C4-2B (cell line): ENCODE results near the gene MARCHF11.

Experiments used
- H3K27ac ChIP-seq: fragments of 450-650 bp; 2 replicates; pipeline ENCODE4 v1.5.1; 2017
- ZFX ChIP-seq: fragments of 450-650 bp; IDR thresholded peaks from 2 replicates; pipeline ENCODE4 v1.6.1; 2017
- TF ChIP-seq, protein P1 (sequence below): fragments of 450-650 bp; conservative IDR thresholded peaks from 2 replicates; pipeline ENCODE4 v1.5.1; 2017; ENCODE audit warnings: mild to moderate bottlenecking

MARCHF11 gene

GRCh38 chr5:16074358-16074757 lies 105.2 kb downstream of the MARCHF11 start:
- no peak overlapping the region for H3K27ac ChIP-seq
- TF ChIP-seq, protein P1, sequence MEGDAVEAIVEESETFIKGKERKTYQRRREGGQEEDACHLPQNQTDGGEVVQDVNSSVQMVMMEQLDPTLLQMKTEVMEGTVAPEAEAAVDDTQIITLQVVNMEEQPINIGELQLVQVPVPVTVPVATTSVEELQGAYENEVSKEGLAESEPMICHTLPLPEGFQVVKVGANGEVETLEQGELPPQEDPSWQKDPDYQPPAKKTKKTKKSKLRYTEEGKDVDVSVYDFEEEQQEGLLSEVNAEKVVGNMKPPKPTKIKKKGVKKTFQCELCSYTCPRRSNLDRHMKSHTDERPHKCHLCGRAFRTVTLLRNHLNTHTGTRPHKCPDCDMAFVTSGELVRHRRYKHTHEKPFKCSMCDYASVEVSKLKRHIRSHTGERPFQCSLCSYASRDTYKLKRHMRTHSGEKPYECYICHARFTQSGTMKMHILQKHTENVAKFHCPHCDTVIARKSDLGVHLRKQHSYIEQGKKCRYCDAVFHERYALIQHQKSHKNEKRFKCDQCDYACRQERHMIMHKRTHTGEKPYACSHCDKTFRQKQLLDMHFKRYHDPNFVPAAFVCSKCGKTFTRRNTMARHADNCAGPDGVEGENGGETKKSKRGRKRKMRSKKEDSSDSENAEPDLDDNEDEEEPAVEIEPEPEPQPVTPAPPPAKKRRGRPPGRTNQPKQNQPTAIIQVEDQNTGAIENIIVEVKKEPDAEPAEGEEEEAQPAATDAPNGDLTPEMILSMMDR, result no peak
- no peak for TF ChIP-seq ZFX

DNA sequence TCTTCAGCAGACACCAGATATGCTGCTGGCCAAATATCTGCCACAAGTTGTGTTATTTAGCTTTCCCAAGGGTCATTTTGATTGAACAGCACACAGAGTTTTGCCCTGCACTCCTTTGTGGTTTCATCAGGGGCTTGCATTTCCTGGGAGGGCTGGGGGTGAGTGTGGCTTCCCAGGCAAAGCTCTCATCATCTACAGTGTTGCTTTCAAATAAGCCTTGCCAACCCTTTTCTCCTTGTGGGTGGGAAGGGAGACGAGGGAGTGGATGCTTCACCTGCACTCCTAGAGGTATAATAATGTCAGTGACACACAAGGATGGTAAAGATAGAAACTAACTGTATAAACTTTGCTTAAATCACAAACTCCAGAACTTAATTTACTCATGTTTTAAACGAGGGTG lies 107.0 kb downstream of the MARCHF11 start:
- TF ChIP-seq, protein P1, result no peak
- H3K27ac ChIP-seq, result no peak overlapping the region

DNA sequence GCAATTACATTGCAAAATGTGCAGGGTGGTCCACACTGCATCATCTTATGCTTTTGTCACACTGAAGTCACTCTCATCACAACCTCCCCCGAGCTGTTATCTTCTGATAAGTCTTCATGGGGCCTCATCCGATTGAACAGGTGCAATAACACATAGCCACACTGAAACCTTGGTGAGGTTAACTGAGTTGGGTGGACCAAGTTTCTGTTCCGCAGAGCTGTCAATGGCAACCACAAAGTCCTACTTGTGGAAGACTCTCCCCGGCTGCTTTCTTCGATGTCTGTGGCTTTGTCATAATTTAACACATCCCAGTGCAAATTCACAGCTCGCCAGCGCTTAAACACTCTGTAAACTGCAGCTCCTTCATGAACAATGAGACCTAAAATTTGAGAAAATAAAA lies 112.2 kb downstream of the MARCHF11 start:
- no peak overlapping the region for H3K27ac ChIP-seq
- no peak for TF ChIP-seq ZFX
- TF ChIP-seq, protein P1, result no peak

DNA sequence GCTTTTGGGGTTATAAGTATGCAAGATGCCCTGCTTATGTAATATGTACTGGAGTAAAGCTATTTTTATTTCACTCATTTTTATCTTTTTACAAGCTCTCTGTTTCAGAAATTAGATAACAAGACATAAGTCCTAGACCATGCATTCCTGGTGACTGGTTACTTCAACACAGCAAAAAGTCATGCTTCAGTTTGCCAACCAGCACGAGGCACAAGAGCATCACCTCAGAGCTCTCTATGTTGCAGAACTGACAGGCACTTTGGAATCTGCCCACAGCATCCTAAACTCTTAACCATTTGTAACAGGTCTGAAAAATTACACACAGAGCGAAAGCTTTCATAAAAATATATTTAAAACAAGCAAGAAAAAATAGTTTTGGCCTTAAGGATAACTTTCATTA lies 112.8 kb downstream of the MARCHF11 start:
- no peak overlapping the region for H3K27ac ChIP-seq
- TF ChIP-seq, protein P1, result no peak
- no peak for TF ChIP-seq ZFX

- no peak overlapping the region for H3K27ac ChIP-seq
- no peak for TF ChIP-seq ZFX
- TF ChIP-seq, protein P1, result no peak
Measured at GRCh38 chr5:16066320-16066719, 113.3 kb downstream of the MARCHF11 start.

DNA sequence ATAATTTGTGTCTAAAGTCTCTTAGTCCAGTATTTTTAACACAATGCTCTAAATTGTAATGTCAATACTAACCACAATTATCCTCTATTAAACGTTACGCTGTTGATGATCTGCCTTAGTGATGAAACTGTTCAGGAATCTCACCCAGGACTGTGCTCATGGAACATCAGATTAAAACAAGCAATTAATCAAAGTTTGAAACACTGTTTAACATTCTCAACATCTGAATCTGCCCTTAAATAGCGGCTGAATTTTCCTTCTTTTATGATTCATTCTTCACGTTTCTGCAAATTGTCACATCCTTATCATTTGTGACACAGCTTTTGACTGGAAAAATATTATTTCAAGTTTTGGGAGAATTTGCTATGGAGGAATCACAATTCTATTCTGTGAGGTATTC lies 113.8 kb downstream of the MARCHF11 start:
- no peak overlapping the region for H3K27ac ChIP-seq
- no peak for TF ChIP-seq ZFX
- TF ChIP-seq, protein P1, result no peak

DNA sequence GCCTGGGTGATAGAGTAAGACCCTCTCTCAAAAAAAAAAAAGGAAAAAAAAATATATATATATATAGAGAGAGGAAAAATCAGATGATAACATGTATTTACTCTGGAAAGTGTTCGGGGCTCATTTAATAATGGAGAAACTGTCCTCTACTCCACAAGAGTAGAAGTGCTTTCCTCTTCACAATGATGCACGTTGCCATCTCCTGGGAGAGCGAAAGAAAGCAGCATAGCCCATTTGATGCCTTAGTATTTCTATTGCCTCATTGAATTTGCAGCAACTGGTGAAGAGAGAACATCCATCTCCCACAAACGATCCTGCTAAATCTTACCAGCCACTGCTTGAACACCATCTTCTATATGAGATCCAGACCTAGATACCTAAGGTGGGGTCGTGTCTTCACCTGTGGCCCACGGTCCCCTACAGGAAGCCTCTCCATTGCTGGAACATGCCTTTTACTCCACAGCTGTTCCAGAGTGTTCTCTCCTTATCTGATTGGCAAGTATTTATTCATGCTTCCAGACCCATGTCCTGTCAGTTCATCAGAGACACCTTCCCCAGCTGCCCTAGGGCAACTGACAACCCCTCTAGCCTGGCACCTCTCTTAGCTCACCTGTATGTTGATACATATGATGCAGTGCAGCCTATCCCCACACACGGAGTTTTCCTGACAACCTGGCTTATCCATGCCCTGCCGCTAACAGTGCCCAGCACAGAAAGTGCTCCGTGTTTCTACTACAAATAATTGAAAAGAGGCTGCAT lies 115.3 kb downstream of the MARCHF11 start:
- H3K27ac ChIP-seq, result no peak overlapping the region

More for the DNA sequence above, 115.3 kb downstream of the MARCHF11 start:
- TF ChIP-seq, protein P1, result no peak
- no peak for TF ChIP-seq ZFX
